Natural killer cell treated with Interleukin-12 subunit alpha and Interleukin-12 subunit beta and Interleukin-15 and Interleukin-18, amount 100 ng/mL, for 72 hours (primary cell): ENCODE data around the gene LRRC49. TPM values are rescaled to one million over a fixed set of nuclear protein-coding genes. Genes with fewer than 3 reads are reported as not detected.
"Not testable (repeated sequence)": the region's sequence is repeated elsewhere in the genome, so short reads cannot be mapped to it uniquely, and the experiment has no call there.

Source experiments
- ATAC-seq, 2 donors: fragments of 150-1000 bp; cut with Tn5 transposase in 1 of 2; sonication (Bioruptor Pico), chemical (Tn5 transposase) in 1 of 2; 2 replicates each; pipeline ENCODE4 v1.10.0; 2021
- DNase-seq: peaks from one replicate; pipeline ENCODE4 v3.0.0; 2022; ENCODE audit warnings: low spot score
- H3K27ac Mint-ChIP-seq, 2 donors: 1 replicate in 1 of 2; 2 replicates in 1 of 2; pipeline ENCODE4 v1.8.0; 2022; ENCODE audit warnings: mixed read lengths in 2 of 2, mild to moderate bottlenecking in 1 of 2, moderate library complexity in 1 of 2
- H3K27me3 Mint-ChIP-seq, 2 donors: 1 replicate in 1 of 2; 2 replicates in 1 of 2; pipeline ENCODE4 v1.8.0; 2022; ENCODE audit warnings: mixed read lengths in 2 of 2
- H3K36me3 Mint-ChIP-seq: one replicate; pipeline ENCODE4 v1.8.0; 2022; ENCODE audit warnings: mixed read lengths
- H3K4me1 Mint-ChIP-seq, 2 donors: 1 replicate in 1 of 2; 2 replicates in 1 of 2; pipeline ENCODE4 v1.8.0; 2022; ENCODE audit warnings: low read depth in 2 of 2, mixed read lengths in 2 of 2, mild to moderate bottlenecking in 1 of 2
- H3K4me3 Mint-ChIP-seq: one replicate; pipeline ENCODE4 v1.8.0; 2022; ENCODE audit warnings: mixed read lengths
- H3K9me3 Mint-ChIP-seq: 2 replicates; pipeline ENCODE4 v1.8.0; 2022; ENCODE audit warnings: mixed read lengths
- total RNA-seq, 2 donors: library from RNA; stranded (reverse); gene quantifications; one replicate each; pipeline ENCODE4 v1.2.3, GENCODE V29; 2022

The LRRC49 gene
- total RNA-seq, 2 donors from 2014 or later: 0.38 to 1.9 TPM

DNA sequence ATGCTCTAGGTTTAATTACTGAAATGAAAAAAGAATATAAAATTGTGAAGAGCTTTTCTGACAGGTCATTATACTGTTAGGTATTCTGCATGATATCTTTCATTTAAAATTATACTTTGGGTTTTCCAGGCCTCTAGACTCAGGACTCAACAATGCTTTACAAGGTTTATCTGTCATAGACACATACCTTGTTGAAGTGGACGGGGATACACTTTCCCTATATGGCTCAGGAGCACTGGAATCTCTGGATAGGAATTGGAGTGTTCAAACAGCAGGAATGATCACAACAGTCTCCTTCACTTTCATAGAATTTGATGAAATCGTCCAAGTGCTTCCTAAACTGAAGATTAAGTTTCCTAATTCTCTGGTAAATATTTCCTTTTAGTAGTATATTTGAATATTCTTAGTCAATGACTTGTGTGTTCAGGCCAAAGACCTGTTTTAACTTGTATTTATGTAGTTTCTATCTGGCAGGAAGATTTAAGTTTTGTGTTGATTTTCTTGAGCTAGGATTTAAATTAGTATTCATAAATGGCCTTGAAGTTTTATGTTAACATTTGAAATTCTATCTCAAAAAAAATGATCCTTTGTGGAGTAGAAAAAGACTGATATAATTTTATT, 115.7 kb downstream of the LRRC49 start:
- Mint-ChIP-seq H3K4me3 (no peak overlapping the region), H3K27ac (no peak overlapping the region), H3K9me3 (no peaks in the 10 kb centered on the region), H3K27me3 (peaks cover 27 to 42% of the 10 kb centered on the region in 2 donors), H3K4me1 (no peaks in the 10 kb centered on the region), H3K36me3 (no peaks in the 10 kb centered on the region)
- no peak for DNase-seq
- no peak for ATAC-seq

GRCh38 chr15:71010472-71010871, 117.8 kb downstream of the LRRC49 start:
- Mint-ChIP-seq H3K27me3 (peaks cover 22 to 41% of the 10 kb centered on the region in 2 donors), H3K9me3 (no peaks in the 10 kb centered on the region), H3K4me3 (no peak overlapping the region), H3K27ac (no peak overlapping the region), H3K36me3 (no peaks in the 10 kb centered on the region), H3K4me1 (no peaks in the 10 kb centered on the region)
- DNase-seq (no peak), ATAC-seq (no peak)

- no peaks in the 10 kb centered on the region for H3K4me1 Mint-ChIP-seq
These were observed 118.4 kb downstream of the LRRC49 start for GRCh38 chr15:71010997-71011396.

GRCh38 chr15:71011503-71012155, 119.0 kb downstream of the LRRC49 start:
- no peak for DNase-seq
- Mint-ChIP-seq H3K27ac (no peak overlapping the region), H3K27me3 (peaks cover 22 to 33% of the 10 kb centered on the region in 2 donors), H3K9me3 (no peaks in the 10 kb centered on the region), H3K4me3 (no peak overlapping the region), H3K36me3 (no peaks in the 10 kb centered on the region), H3K4me1 (no peaks in the 10 kb centered on the region)
- ATAC-seq: no peak

More at GRCh38 chr15:71010997-71011396, 118.4 kb downstream of the LRRC49 start:
- Mint-ChIP-seq H3K27me3 (peaks cover 22 to 38% of the 10 kb centered on the region in 2 donors), H3K27ac (no peak overlapping the region), H3K36me3 (no peaks in the 10 kb centered on the region), H3K4me3 (no peak overlapping the region), H3K9me3 (no peaks in the 10 kb centered on the region)
- DNase-seq: no peak
- ATAC-seq: no peak

DNA sequence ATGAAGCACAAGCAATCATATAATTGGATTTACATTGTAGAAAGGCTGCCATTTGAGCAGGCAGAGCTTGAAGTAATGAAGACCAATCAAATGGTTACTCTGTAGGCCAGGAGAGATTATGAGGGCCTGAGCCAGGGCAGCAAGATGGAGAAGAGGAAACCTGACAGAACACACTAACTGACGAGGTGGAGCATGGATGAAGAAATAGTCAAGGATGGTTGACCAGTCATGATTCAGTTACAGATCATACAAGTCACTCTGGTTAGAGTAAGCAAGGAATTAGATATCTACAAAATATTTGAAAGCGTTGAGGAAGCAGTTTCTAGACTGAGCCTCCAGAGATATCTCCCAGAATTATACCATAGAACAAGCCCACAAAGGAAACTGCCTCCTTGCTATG, 120.8 kb downstream of the LRRC49 start:
- H3K27me3 Mint-ChIP-seq: peaks cover 20 to 35% of the 10 kb centered on the region in 2 donors
- H3K27ac Mint-ChIP-seq: no peak overlapping the region
- no peaks in the 10 kb centered on the region for H3K4me1 Mint-ChIP-seq
- DNase-seq (no peak), ATAC-seq (no peak)
- H3K9me3 Mint-ChIP-seq: no peaks in the 10 kb centered on the region
- H3K36me3 Mint-ChIP-seq: no peaks in the 10 kb centered on the region
- no peak overlapping the region for H3K4me3 Mint-ChIP-seq

- H3K36me3 Mint-ChIP-seq: peaks cover 5% of the 10 kb centered on the region
- ATAC-seq (no peak), DNase-seq (no peak)
- peaks cover 17 to 32% of the 10 kb centered on the region in 2 donors for H3K27me3 Mint-ChIP-seq
- no peak overlapping the region for H3K27ac Mint-ChIP-seq
- no peaks in the 10 kb centered on the region for H3K9me3 Mint-ChIP-seq
- no peak overlapping the region for H3K4me3 Mint-ChIP-seq
- no peaks in the 10 kb centered on the region for H3K4me1 Mint-ChIP-seq
These were observed 122.7 kb downstream of the LRRC49 start for GRCh38 chr15:71015342-71015741.

DNA sequence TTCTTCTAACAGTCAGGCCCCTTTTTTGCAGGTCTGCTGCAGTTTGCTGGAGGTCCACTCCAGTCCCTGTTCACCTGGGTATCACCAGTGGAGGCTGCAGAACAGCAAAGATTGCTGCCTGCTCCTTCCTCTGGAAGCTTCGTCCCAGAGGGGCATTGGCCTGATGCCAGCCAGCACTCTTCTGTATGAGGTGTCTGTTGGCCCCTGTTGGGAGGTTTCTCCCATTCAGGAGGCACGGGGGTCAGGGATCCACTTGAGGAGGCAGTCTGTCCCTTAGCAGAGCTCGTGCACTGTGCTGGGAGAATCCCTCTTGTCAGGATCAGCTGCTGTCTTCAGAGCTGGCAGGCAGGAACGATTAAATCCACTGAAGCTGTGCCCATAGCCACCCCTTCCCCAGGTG, 138.6 kb downstream of the LRRC49 start:
- not testable (repeated sequence) for ATAC-seq, H3K27ac Mint-ChIP-seq, DNase-seq, H3K4me1 Mint-ChIP-seq, H3K4me3 Mint-ChIP-seq
- Mint-ChIP-seq H3K27me3 (peaks cover 28 to 38% of the 10 kb centered on the region in 2 donors), H3K9me3 (peaks cover 12% of the 10 kb centered on the region), H3K36me3 (peaks cover 10% of the 10 kb centered on the region)

DNA sequence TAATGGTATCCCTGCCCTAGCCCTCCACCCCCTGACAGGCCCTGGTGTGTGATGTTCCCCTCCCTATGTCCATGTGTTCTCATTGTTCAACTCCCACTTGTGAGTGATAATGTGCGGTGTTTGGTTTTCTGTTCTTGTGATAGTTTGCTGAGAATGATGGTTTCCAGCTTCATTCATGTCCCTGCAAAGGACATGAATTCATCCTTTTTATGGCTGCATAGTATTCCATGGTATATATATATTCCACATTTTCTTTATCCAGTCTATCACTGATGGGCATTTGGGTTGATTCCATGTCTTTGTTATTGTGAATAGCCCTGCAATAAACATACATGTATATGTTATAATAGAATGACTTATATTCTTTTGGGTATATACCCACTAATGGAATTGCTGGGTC, 142.9 kb downstream of the LRRC49 start:
- not testable (repeated sequence) for ATAC-seq, H3K4me3 Mint-ChIP-seq, H3K36me3 Mint-ChIP-seq, H3K27ac Mint-ChIP-seq, H3K9me3 Mint-ChIP-seq, H3K4me1 Mint-ChIP-seq, DNase-seq
- peaks cover 20 to 44% of the 10 kb centered on the region in 2 donors for H3K27me3 Mint-ChIP-seq

GRCh38 chr15:71042356-71042922, 149.8 kb downstream of the LRRC49 start:
- Mint-ChIP-seq H3K9me3 (no peaks in the 10 kb centered on the region), H3K36me3 (no peaks in the 10 kb centered on the region), H3K4me1 (no peaks in the 10 kb centered on the region), H3K27ac (no peak overlapping the region), H3K4me3 (no peak overlapping the region), H3K27me3 (peaks cover 10 to 33% of the 10 kb centered on the region in 2 donors)
- DNase-seq (no peak), ATAC-seq (no peak)

DNA sequence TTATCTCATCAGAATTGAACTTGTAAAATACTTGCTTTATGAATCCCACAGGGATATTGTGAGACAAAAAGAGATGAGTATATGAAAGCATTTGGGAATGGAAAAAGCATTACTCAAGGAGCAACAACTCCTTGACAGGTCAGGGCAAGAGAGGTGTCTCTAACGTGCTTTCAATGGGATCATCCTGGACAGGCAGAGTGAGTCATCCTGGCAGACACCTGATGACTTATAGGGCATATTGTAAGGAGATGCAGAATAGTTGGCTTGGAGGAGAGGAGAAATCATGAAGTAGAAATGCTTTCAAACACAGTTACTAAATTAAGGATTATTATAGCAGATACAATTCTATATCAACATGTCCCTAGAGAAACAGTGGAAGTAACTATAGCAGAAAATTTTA, 150.7 kb downstream of the LRRC49 start:
- Mint-ChIP-seq H3K4me1 (no peaks in the 10 kb centered on the region), H3K36me3 (no peaks in the 10 kb centered on the region), H3K27ac (no peak overlapping the region), H3K27me3 (peaks cover 8 to 33% of the 10 kb centered on the region in 2 donors), H3K9me3 (no peaks in the 10 kb centered on the region), H3K4me3 (no peak overlapping the region)
- ATAC-seq (no peak), DNase-seq (no peak)

- H3K36me3 Mint-ChIP-seq: no peaks in the 10 kb centered on the region
- H3K4me1 Mint-ChIP-seq: no peaks in the 10 kb centered on the region
- DNase-seq (no peak), ATAC-seq (no peak)
- H3K27me3 Mint-ChIP-seq: peaks cover 4 to 32% of the 10 kb centered on the region in 2 donors
- H3K4me3 Mint-ChIP-seq: no peak overlapping the region
- no peaks in the 10 kb centered on the region for H3K9me3 Mint-ChIP-seq
- no peak overlapping the region for H3K27ac Mint-ChIP-seq
These were observed 151.4 kb downstream of the LRRC49 start for GRCh38 chr15:71044006-71044405.

DNA sequence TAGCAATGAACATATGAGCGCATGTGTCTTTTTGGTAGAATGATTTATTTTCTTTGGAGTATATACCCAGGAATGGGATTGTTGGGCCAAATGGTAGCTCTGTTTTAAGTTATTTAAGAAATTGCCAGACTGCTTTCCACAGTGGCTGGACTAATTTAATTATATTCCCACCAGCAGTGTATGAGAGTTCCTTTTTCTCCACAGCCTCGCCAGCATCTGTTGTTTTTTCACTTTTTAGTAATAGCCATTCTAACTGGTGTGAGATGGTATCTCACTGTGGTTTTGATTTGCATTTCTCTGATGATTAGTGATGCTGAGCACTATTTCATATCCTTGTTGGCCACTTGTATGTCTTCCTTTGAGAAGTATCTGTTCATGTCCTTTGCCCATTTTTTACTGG, 153.5 kb downstream of the LRRC49 start:
- H3K4me3 Mint-ChIP-seq, H3K4me1 Mint-ChIP-seq, H3K9me3 Mint-ChIP-seq, H3K36me3 Mint-ChIP-seq, ATAC-seq, H3K27ac Mint-ChIP-seq, DNase-seq: not testable (repeated sequence)
- H3K27me3 Mint-ChIP-seq: peaks cover 4 to 31% of the 10 kb centered on the region in 2 donors

DNA sequence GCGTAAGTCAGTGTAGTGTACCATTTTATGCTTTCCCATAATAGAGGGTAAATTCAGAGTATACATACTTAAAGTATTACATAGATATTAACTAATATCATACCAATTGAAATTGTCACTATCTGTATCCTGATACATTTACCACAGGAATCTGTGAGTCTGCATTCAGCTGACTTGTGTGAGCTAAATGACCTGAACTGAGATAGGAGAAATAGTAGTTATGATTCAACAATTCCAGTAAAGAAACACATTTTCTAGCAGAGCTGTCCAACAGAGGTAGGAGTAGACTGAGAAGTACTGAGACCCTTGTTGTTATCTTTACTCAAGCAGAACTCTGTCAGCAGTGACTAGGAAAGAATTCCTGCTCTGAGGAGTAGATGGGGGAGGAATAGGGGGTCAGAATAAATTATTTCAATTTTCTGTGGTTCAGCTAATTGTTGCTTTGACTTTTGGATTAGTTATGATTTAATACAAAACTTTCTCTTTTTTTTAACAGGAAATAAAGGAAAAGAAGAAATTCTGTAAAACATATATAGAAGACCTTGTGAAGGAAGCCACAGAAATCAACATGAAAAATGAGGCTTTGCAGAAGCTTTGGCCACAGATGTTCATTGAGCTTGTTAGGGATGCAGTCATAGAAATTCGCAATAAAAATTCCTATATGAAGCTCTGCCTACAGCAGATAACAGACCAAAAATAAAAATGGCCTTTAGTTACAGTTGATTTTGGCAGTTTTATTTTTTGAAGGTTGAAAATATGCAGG, 156.5 kb downstream of the LRRC49 start:
- H3K4me3 Mint-ChIP-seq: no peak overlapping the region
- no peaks in the 10 kb centered on the region for H3K36me3 Mint-ChIP-seq
- H3K27ac Mint-ChIP-seq: no peak overlapping the region
- H3K4me1 Mint-ChIP-seq: no peaks in the 10 kb centered on the region
- H3K9me3 Mint-ChIP-seq: no peaks in the 10 kb centered on the region
- H3K27me3 Mint-ChIP-seq: peaks cover 14 to 31% of the 10 kb centered on the region in 2 donors
- ATAC-seq: no peak
- DNase-seq: no peak
